Activated CD8-positive, alpha-beta T cell treated with anti-CD3 and anti-CD28 coated beads for 36 hours (primary cell): ENCODE data around the gene CLSTN2. TPM values are rescaled to one million over a fixed set of nuclear protein-coding genes. Genes with fewer than 3 reads are reported as not detected.

Experiments used
- ATAC-seq: fragments of 200-7000 bp; cut with Tn5 transposase; one replicate; pipeline ENCODE4 v1.10.0; 2021; ENCODE audit warnings: mild to moderate bottlenecking, moderate library complexity
- CTCF ChIA-PET: fragments of 350-600 bp; sonication (Branson Sonifier 250); formaldehyde crosslinking; loops from one replicate; lab custom pipeline; 2021; ENCODE audit warnings: antibody characterized with exemption; lab: Charles Lee
- POLR2A ChIA-PET: fragments of 350-600 bp; sonication (Branson Sonifier 250); formaldehyde crosslinking; loops from one replicate; lab custom pipeline; 2021; ENCODE audit warnings: antibody characterized with exemption; lab: Charles Lee
- DNase-seq: peaks from one replicate; pipeline ENCODE4 v3.0.0-alpha.2; 2020
- H3K27ac Mint-ChIP-seq: one replicate; pipeline ENCODE4 v1.8.0; 2021; ENCODE audit warnings: mild to moderate bottlenecking, mixed read lengths
- H3K27me3 Mint-ChIP-seq: one replicate; pipeline ENCODE4 v1.8.0; 2021; ENCODE audit warnings: mixed read lengths
- H3K36me3 Mint-ChIP-seq: one replicate; pipeline ENCODE4 v1.8.0; 2021; ENCODE audit warnings: low read depth, mixed read lengths
- H3K4me1 Mint-ChIP-seq: one replicate; pipeline ENCODE4 v1.8.0; 2021; ENCODE audit warnings: low read depth, mixed read lengths
- H3K4me3 Mint-ChIP-seq: one replicate; pipeline ENCODE4 v1.8.0; 2021; ENCODE audit warnings: mild to moderate bottlenecking, moderate library complexity, mixed read lengths
- H3K9me3 Mint-ChIP-seq: one replicate; pipeline ENCODE4 v1.8.0; 2021; ENCODE audit warnings: mixed read lengths
- intact Hi-C: fragments of 100-400 bp; cut with micrococcal nuclease; formaldehyde crosslinking; loops from one replicate; pipeline ENCODE4 v1.10.0; 2022
- total RNA-seq, 2 experiments: library from RNA; stranded (reverse); gene quantifications; one replicate each; pipeline ENCODE4 v1.2.3, GENCODE V29; 2021
- TF ChIP-seq, protein P1 (sequence below): fragments of 200-600 bp; IDR thresholded peaks from one replicate; pipeline ENCODE4 v1.8.0; 2022; ENCODE audit warnings: antibody characterized with exemption, mild to moderate bottlenecking

Gene CLSTN2
- total RNA-seq, 2 experiments from 2014 or later = not detected

DNA sequence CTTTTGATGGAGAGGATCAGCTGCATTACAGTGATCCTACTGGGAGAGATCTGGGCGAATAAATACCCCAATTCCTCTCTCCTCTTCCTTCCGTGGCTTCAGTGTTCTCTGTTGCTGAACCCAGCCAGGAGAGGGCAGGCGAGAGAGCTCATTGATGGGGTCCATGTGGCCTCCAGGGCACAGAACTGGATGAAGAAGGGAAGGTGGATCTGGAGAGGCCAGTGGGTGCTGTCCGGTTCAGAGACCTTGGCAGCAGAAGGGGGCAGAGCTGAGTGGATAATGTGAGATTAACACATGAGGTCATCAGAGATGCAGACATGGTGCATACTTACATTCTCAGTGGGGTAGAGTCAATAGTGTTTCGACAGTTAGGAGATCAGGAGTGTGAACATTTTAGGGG lies 193.6 kb downstream of the CLSTN2 start:
- H3K27me3 Mint-ChIP-seq = peaks cover 3% of the 10 kb centered on the region
- H3K27ac Mint-ChIP-seq = no peak overlapping the region
- H3K9me3 Mint-ChIP-seq = no peaks in the 10 kb centered on the region
- no peaks in the 10 kb centered on the region for H3K36me3 Mint-ChIP-seq
- DNase-seq = peak; percentile 41
- H3K4me3 Mint-ChIP-seq = no peak overlapping the region
- ChIA-PET CTCF (interaction anchor here (1.4 to 3.0 kb wide), 2 partner anchors 10 to 33 kb away, joined by 3 to 14 read pairs; no protein-coding TSS in a partner anchor), POLR2A (interaction anchor here (0.6 kb wide), 1 partner anchor 78 kb away, joined by 3 read pairs; no protein-coding TSS in a partner anchor)
- no peaks in the 10 kb centered on the region for H3K4me1 Mint-ChIP-seq
- intact Hi-C loops = no loop called here
- ATAC-seq = peak; percentile 51
- TF ChIP-seq, protein P1, sequence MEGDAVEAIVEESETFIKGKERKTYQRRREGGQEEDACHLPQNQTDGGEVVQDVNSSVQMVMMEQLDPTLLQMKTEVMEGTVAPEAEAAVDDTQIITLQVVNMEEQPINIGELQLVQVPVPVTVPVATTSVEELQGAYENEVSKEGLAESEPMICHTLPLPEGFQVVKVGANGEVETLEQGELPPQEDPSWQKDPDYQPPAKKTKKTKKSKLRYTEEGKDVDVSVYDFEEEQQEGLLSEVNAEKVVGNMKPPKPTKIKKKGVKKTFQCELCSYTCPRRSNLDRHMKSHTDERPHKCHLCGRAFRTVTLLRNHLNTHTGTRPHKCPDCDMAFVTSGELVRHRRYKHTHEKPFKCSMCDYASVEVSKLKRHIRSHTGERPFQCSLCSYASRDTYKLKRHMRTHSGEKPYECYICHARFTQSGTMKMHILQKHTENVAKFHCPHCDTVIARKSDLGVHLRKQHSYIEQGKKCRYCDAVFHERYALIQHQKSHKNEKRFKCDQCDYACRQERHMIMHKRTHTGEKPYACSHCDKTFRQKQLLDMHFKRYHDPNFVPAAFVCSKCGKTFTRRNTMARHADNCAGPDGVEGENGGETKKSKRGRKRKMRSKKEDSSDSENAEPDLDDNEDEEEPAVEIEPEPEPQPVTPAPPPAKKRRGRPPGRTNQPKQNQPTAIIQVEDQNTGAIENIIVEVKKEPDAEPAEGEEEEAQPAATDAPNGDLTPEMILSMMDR = no peak

DNA sequence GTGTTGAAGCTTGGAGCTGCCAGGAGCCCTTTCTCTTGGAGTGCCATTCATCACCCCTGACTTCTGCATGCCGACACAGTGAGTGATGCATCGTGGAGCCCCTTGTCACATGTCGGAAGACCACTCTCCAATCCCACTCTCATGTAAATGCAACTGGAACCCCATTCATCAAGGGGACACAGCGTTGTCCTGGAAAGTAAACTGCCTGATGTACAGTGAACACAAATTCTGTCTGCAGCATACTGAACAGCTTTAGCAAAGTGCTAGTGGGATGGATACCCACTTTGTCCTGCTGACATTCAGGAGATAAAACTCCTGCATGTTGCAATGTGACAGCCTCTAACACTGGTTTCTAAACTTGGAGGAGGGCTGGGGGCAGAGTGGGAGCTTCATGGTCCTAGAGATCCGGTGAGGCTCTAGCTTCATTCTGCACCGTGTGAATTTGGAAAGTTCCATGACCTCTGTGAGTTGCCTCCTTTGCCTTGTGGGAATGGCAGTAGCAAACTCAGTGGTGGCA lies 194.8 kb downstream of the CLSTN2 start:
- CTCF ChIA-PET = interaction anchor here (3.0 kb wide), 1 partner anchor 9 kb away, joined by 14 read pairs; no protein-coding TSS in a partner anchor
- Mint-ChIP-seq H3K4me1 (no peaks in the 10 kb centered on the region), H3K27ac (no peak overlapping the region), H3K27me3 (peaks cover 3% of the 10 kb centered on the region), H3K4me3 (no peak overlapping the region), H3K36me3 (no peaks in the 10 kb centered on the region), H3K9me3 (no peaks in the 10 kb centered on the region)
- no peak for ATAC-seq
- intact Hi-C loops = no loop called here
- TF ChIP-seq, protein P1 = no peak
- no peak for DNase-seq
- POLR2A ChIA-PET = no interaction called here

DNA sequence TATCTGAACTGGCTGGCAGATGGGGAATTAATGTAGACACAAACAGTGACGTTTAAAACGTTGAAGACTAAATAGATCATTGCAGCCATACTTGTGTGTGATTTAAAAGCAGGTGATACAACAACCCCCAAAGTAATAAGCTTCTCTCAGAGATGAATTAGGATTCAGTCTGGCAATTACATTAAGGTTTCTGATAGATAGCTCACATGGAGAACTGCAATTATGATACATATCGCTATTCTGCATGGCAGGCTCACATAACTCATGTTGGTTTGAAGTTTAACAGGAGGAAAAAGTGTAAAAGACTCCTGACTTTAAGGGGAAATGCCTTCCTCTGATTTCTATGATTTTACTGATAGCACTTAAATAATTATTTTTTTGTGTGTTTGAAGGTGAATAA lies 196.9 kb downstream of the CLSTN2 start:
- ChIA-PET POLR2A (no interaction called here), CTCF (no interaction called here)
- ATAC-seq (no peak), DNase-seq (no peak)
- H3K36me3 Mint-ChIP-seq = no peaks in the 10 kb centered on the region
- H3K27ac Mint-ChIP-seq = no peak overlapping the region
- intact Hi-C loops = no loop called here
- no peaks in the 10 kb centered on the region for H3K9me3 Mint-ChIP-seq
- no peak overlapping the region for H3K4me3 Mint-ChIP-seq
- TF ChIP-seq, protein P1 = no peak
- peaks cover 5% of the 10 kb centered on the region for H3K27me3 Mint-ChIP-seq
- H3K4me1 Mint-ChIP-seq = no peaks in the 10 kb centered on the region

DNA sequence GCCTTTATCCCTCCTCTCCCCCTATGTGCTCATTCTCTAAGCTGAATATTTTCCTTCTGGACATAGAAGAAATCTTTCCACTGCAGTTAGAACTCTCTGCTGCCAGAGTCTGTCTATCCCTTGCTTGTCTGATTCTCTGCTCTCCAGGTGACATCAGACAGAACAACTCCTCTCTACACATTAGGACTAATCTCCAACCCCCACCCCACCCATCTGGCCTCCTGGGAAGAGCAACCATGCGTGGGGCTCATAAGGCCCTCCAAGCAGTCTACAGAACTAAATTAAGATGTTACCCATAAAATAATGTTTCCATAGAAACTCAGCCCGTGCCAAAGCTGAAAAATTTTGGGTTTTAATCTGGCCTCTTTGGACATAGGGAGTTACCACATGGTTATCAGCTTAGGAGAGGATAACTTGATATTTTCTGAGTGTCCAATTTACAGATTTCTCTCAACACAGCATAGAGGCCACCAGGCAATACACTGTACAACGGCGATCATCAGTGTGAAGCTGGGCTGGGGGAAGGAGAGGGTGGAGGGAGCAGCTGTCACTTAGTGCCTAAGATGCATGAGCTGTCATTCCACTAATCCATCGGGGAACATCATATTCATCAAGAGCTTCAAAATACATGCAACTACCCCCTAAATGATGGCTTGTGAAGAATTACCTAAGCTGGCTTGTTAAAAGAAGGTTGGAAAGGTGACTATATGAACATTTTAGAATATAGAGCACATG lies 199.4 kb downstream of the CLSTN2 start:
- no peak for DNase-seq
- POLR2A ChIA-PET = no interaction called here

DNA sequence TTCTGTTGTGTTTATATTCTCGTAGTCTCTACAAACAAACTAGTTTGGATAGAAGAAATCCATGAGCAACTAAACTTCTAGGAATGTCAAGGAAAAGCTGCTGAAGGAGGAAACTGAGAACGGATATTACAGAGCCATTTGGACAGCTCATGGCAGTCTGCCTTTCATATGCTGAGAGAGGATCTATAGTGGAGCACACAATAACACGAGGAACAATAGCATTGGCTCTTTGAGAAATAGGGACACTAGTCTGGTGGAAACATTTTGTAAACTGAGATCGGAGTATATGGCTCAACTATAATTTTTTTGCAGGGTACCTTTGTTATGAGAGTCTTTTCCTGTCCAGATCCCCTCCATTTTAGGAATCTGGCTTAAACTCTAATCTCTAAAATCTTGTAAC lies 200.5 kb downstream of the CLSTN2 start:
- TF ChIP-seq, protein P1 = no peak
- H3K27me3 Mint-ChIP-seq = peaks cover 7% of the 10 kb centered on the region
- no peaks in the 10 kb centered on the region for H3K4me1 Mint-ChIP-seq
- DNase-seq (no peak), ATAC-seq (no peak)
- intact Hi-C loops = no loop called here
- H3K9me3 Mint-ChIP-seq = no peaks in the 10 kb centered on the region
- no peak overlapping the region for H3K4me3 Mint-ChIP-seq
- ChIA-PET CTCF (no interaction called here), POLR2A (no interaction called here)
- H3K36me3 Mint-ChIP-seq = no peaks in the 10 kb centered on the region
- no peak overlapping the region for H3K27ac Mint-ChIP-seq

More for the DNA sequence above, 199.4 kb downstream of the CLSTN2 start:
- H3K4me1 Mint-ChIP-seq = no peaks in the 10 kb centered on the region
- TF ChIP-seq, protein P1 = no peak
- ATAC-seq = no peak
- CTCF ChIA-PET = no interaction called here
- H3K36me3 Mint-ChIP-seq = no peaks in the 10 kb centered on the region
- no peaks in the 10 kb centered on the region for H3K9me3 Mint-ChIP-seq
- intact Hi-C loops = no loop called here
- H3K27ac Mint-ChIP-seq = no peak overlapping the region
- peaks cover 7% of the 10 kb centered on the region for H3K27me3 Mint-ChIP-seq
- no peak overlapping the region for H3K4me3 Mint-ChIP-seq
